ENCODE measurements around the gene PSMB4. TPM values are rescaled to one million over a fixed set of nuclear protein-coding genes. Genes with fewer than 3 reads are reported as not detected.
"Not testable (repeated sequence)": the region's sequence is repeated elsewhere in the genome, so short reads cannot be mapped to it uniquely, and the experiment has no call there.

PSMB4 gene
- total and polyA plus RNA-seq, 7 donors: 237 to 362 (median 277) TPM

- H3K36me3 ChIP-seq: peaks cover 9 to 100% (median 45%) of the 10 kb centered on the region in 4 donors
- 89 to 99% methylated on average over 3 of the region's 3 CpGs for WGBS, 2 donors
These were observed 18.7 kb downstream of the PSMB4 start for GRCh38 chr1:151418081-151418480.

GRCh38 chr1:151419819-151420218 lies 20.4 kb downstream of the PSMB4 start:
- H3K4me1 ChIP-seq: no peaks in the 10 kb centered on the region
- no peak for DNase-seq
- WGBS, 2 donors: 77 to 98% methylated on average over 5 of the region's 5 CpGs
- no peak overlapping the region for H3K27ac ChIP-seq
- no peak for TF ChIP-seq EP300 (IDR thresholded peaks at IDR 0.05)
- no peak for TF ChIP-seq POLR2AphosphoS5 (IDR thresholded peaks at IDR 0.05)
- TF ChIP-seq POLR2A (IDR thresholded peaks at IDR 0.05): no peak
- no peak for TF ChIP-seq CTCF (IDR thresholded peaks at IDR 0.05)
- no peaks in the 10 kb centered on the region for H3K27me3 ChIP-seq
- peaks cover 12 to 100% (median 50%) of the 10 kb centered on the region in 4 donors for H3K36me3 ChIP-seq
- intact Hi-C loops (cut with DNase I): no loop called here
- H3K9me3 ChIP-seq: no peaks in the 10 kb centered on the region
- no peak overlapping the region for H3K4me3 ChIP-seq

More at GRCh38 chr1:151418081-151418480, 18.7 kb downstream of the PSMB4 start:
- intact Hi-C loops (cut with DNase I): no loop called here
- no peak for DNase-seq
- Histone ChIP-seq H3K27me3 (no peaks in the 10 kb centered on the region), H3K9me3 (no peaks in the 10 kb centered on the region), H3K4me1 (no peaks in the 10 kb centered on the region), H3K4me3 (no peak overlapping the region), H3K27ac (no peak overlapping the region)
- TF ChIP-seq CTCF (IDR thresholded peaks at IDR 0.05) (no peak), POLR2A (IDR thresholded peaks at IDR 0.05) (no peak), EP300 (IDR thresholded peaks at IDR 0.05) (no peak), POLR2AphosphoS5 (IDR thresholded peaks at IDR 0.05) (no peak)

GRCh38 chr1:151425103-151425502 lies 25.7 kb downstream of the PSMB4 start:
- no peak for DNase-seq
- no peaks in the 10 kb centered on the region for H3K4me1 ChIP-seq
- TF ChIP-seq POLR2A (IDR thresholded peaks at IDR 0.05): no peak
- TF ChIP-seq POLR2AphosphoS5 (IDR thresholded peaks at IDR 0.05): no peak
- no peak for TF ChIP-seq EP300 (IDR thresholded peaks at IDR 0.05)
- TF ChIP-seq CTCF (IDR thresholded peaks at IDR 0.05): no peak
- 73 to 80% methylated on average over 2 of the region's 2 CpGs for WGBS, 2 donors
- no peaks in the 10 kb centered on the region for H3K9me3 ChIP-seq
- H3K27me3 ChIP-seq: no peaks in the 10 kb centered on the region
- H3K4me3 ChIP-seq: no peak overlapping the region
- intact Hi-C loops (cut with DNase I): no loop called here
- no peak overlapping the region for H3K27ac ChIP-seq
- H3K36me3 ChIP-seq: peaks cover 20 to 99% (median 70%) of the 10 kb centered on the region in 4 donors

- H3K4me1 ChIP-seq: peaks cover 0 to 4% (median 0%) of the 10 kb centered on the region in 4 donors
- H3K4me3 ChIP-seq: no peak overlapping the region
- H3K27me3 ChIP-seq: no peaks in the 10 kb centered on the region
- no peak for DNase-seq
- intact Hi-C loops (cut with DNase I): no loop called here
- no peak overlapping the region for H3K27ac ChIP-seq
- H3K36me3 ChIP-seq: peaks cover 11 to 75% (median 51%) of the 10 kb centered on the region in 4 donors
- no peaks in the 10 kb centered on the region for H3K9me3 ChIP-seq
- TF ChIP-seq POLR2A (IDR thresholded peaks at IDR 0.05) (no peak), EP300 (IDR thresholded peaks at IDR 0.05) (no peak), POLR2AphosphoS5 (IDR thresholded peaks at IDR 0.05) (no peak), CTCF (IDR thresholded peaks at IDR 0.05) (no peak)
- 96 to 98% methylated on average over 7 of the region's 7 CpGs for WGBS, 2 donors
These were observed 28.7 kb downstream of the PSMB4 start for GRCh38 chr1:151428068-151428467.

GRCh38 chr1:151433827-151434226 lies 34.5 kb downstream of the PSMB4 start:
- peaks cover 0 to 39% (median 23%) of the 10 kb centered on the region in 4 donors for H3K4me1 ChIP-seq
- H3K27ac ChIP-seq; H3K9me3 ChIP-seq; H3K4me3 ChIP-seq; DNase-seq; intact Hi-C loops (cut with DNase I); H3K27me3 ChIP-seq: not testable (repeated sequence)
- WGBS, 2 donors: 96% methylated on average over 5 of the region's 5 CpGs
- H3K36me3 ChIP-seq: peaks cover 0 to 33% (median 9%) of the 10 kb centered on the region in 4 donors

Measured in sigmoid colon (tissue), 7 donors.